Measurements from ENCODE around the gene USP17L19.
"Not testable (repeated sequence)": the region's sequence is repeated elsewhere in the genome, so short reads cannot be mapped to it uniquely, and the experiment has no call there.

USP17L19 gene

GRCh38 chr4:9253078-9253477 is at the start of gene USP17L19:
Gene USP17L19, plus strand, starts transcription at chr4:9253378. Its CDS starts 0 bp downstream, at chr4:9253378.
- H3K4me1 Mint-ChIP-seq, DNase-seq, H3K9me3 Mint-ChIP-seq, H3K27ac Mint-ChIP-seq, ATAC-seq, H3K27me3 Mint-ChIP-seq, H3K4me3 Mint-ChIP-seq: not testable (repeated sequence)

GRCh38 chr4:9210357-9210756 is 42.8 kb upstream of the USP17L19 start, which contains the start of gene USP17L10:
Gene USP17L10, plus strand, starts transcription at chr4:9210657. Its CDS starts 0 bp downstream, at chr4:9210657.
- H3K4me3 Mint-ChIP-seq, H3K9me3 Mint-ChIP-seq, ATAC-seq, H3K4me1 Mint-ChIP-seq, DNase-seq, H3K27ac Mint-ChIP-seq, H3K27me3 Mint-ChIP-seq: not testable (repeated sequence)

GRCh38 chr4:9214701-9215100 is 38.5 kb upstream of the USP17L19 start:
- not testable (repeated sequence) for H3K27ac Mint-ChIP-seq, ATAC-seq, H3K9me3 Mint-ChIP-seq, H3K27me3 Mint-ChIP-seq, H3K4me1 Mint-ChIP-seq, H3K4me3 Mint-ChIP-seq
- peak in 1 of 2 donors; percentile 6 for DNase-seq

- DNase-seq, H3K27me3 Mint-ChIP-seq, H3K4me3 Mint-ChIP-seq, H3K27ac Mint-ChIP-seq, ATAC-seq, H3K4me1 Mint-ChIP-seq, H3K9me3 Mint-ChIP-seq: not testable (repeated sequence)
Measured at GRCh38 chr4:9215105-9215504, 38.1 kb upstream of the USP17L19 start, which contains the start of gene USP17L11. Gene USP17L11, plus strand, starts transcription at chr4:9215405. Its CDS starts 0 bp downstream, at chr4:9215405.

GRCh38 chr4:9219852-9220251 is 33.3 kb upstream of the USP17L19 start, which contains the start of gene USP17L12:
Gene USP17L12, plus strand, starts transcription at chr4:9220152. Its CDS starts 0 bp downstream, at chr4:9220152.
- not testable (repeated sequence) for H3K27ac Mint-ChIP-seq, H3K27me3 Mint-ChIP-seq, H3K4me1 Mint-ChIP-seq

GRCh38 chr4:9224596-9224995 is 28.6 kb upstream of the USP17L19 start, which contains the start of gene USP17L13:
Gene USP17L13, plus strand, starts transcription at chr4:9224896. Its CDS starts 0 bp downstream, at chr4:9224896.
- DNase-seq, H3K27me3 Mint-ChIP-seq, ATAC-seq, H3K4me3 Mint-ChIP-seq, H3K27ac Mint-ChIP-seq, H3K4me1 Mint-ChIP-seq, H3K9me3 Mint-ChIP-seq: not testable (repeated sequence)

More at GRCh38 chr4:9219852-9220251, 33.3 kb upstream of the USP17L19 start, which contains the start of gene USP17L12:
- not testable (repeated sequence) for ATAC-seq, DNase-seq, H3K9me3 Mint-ChIP-seq, H3K4me3 Mint-ChIP-seq

GRCh38 chr4:9230249-9230648 is 22.9 kb upstream of the USP17L19 start:
- not testable (repeated sequence) for H3K27ac Mint-ChIP-seq, H3K4me3 Mint-ChIP-seq, ATAC-seq, H3K9me3 Mint-ChIP-seq, DNase-seq, H3K4me1 Mint-ChIP-seq, H3K27me3 Mint-ChIP-seq

GRCh38 chr4:9234085-9234484 is 19.1 kb upstream of the USP17L19 start, which contains the start of gene USP17L15:
Gene USP17L15, plus strand, starts transcription at chr4:9234385. Its CDS starts 0 bp downstream, at chr4:9234385.
- not testable (repeated sequence) for H3K4me1 Mint-ChIP-seq, H3K27ac Mint-ChIP-seq, H3K9me3 Mint-ChIP-seq, H3K27me3 Mint-ChIP-seq, ATAC-seq, DNase-seq, H3K4me3 Mint-ChIP-seq

- H3K4me1 Mint-ChIP-seq, DNase-seq, H3K27me3 Mint-ChIP-seq, H3K27ac Mint-ChIP-seq, H3K9me3 Mint-ChIP-seq, ATAC-seq, H3K4me3 Mint-ChIP-seq: not testable (repeated sequence)
Measured at GRCh38 chr4:9238461-9238860, 14.7 kb upstream of the USP17L19 start.

GRCh38 chr4:9243579-9243978 is 9.6 kb upstream of the USP17L19 start, which contains the start of gene USP17L17:
Gene USP17L17, plus strand, starts transcription at chr4:9243879. Its CDS starts 0 bp downstream, at chr4:9243879.
- H3K27me3 Mint-ChIP-seq, DNase-seq, ATAC-seq, H3K9me3 Mint-ChIP-seq, H3K27ac Mint-ChIP-seq, H3K4me3 Mint-ChIP-seq, H3K4me1 Mint-ChIP-seq: not testable (repeated sequence)

GRCh38 chr4:9247953-9248680 is 5.1 kb upstream of the USP17L19 start, which contains the start of gene USP17L18:
Gene USP17L18, plus strand, starts transcription at chr4:9248630. Its CDS starts 0 bp downstream, at chr4:9248630.
- not testable (repeated sequence) for H3K4me3 Mint-ChIP-seq, H3K9me3 Mint-ChIP-seq, ATAC-seq, H3K27me3 Mint-ChIP-seq, H3K4me1 Mint-ChIP-seq, DNase-seq, H3K27ac Mint-ChIP-seq

GRCh38 chr4:9257824-9258223 is 4.6 kb downstream of the USP17L19 start, which contains the start of gene USP17L20:
Gene USP17L20, plus strand, starts transcription at chr4:9258124. Its CDS starts 0 bp downstream, at chr4:9258124.
- H3K4me1 Mint-ChIP-seq, H3K27ac Mint-ChIP-seq, H3K4me3 Mint-ChIP-seq, ATAC-seq, H3K9me3 Mint-ChIP-seq, DNase-seq, H3K27me3 Mint-ChIP-seq: not testable (repeated sequence)

- H3K4me1 Mint-ChIP-seq, DNase-seq, H3K27ac Mint-ChIP-seq, ATAC-seq, H3K9me3 Mint-ChIP-seq, H3K27me3 Mint-ChIP-seq, H3K4me3 Mint-ChIP-seq: not testable (repeated sequence)
Measured at GRCh38 chr4:9262572-9262971, 9.4 kb downstream of the USP17L19 start, which contains the start of gene USP17L21. Gene USP17L21, plus strand, starts transcription at chr4:9262872. Its CDS starts 0 bp downstream, at chr4:9262872.

- H3K27me3 Mint-ChIP-seq, DNase-seq, H3K27ac Mint-ChIP-seq, H3K4me1 Mint-ChIP-seq, ATAC-seq, H3K9me3 Mint-ChIP-seq, H3K4me3 Mint-ChIP-seq: not testable (repeated sequence)
Measured at GRCh38 chr4:9267319-9267718, 14.1 kb downstream of the USP17L19 start, which contains the start of gene USP17L22. Gene USP17L22, plus strand, starts transcription at chr4:9267619. Its CDS starts 0 bp downstream, at chr4:9267619.

GRCh38 chr4:9271719-9272118 is 18.5 kb downstream of the USP17L19 start:
- H3K4me1 Mint-ChIP-seq, ATAC-seq, H3K27me3 Mint-ChIP-seq, H3K27ac Mint-ChIP-seq, H3K9me3 Mint-ChIP-seq, H3K4me3 Mint-ChIP-seq: not testable (repeated sequence)
- DNase-seq: peak; percentile 5 to 9
